LNCAP (cell line): Measurements from ENCODE around the gene CCDC127.

ENCODE experiments used
- CTCF ChIP-seq: fragments of 450-650 bp; IDR thresholded peaks from 2 replicates; pipeline ENCODE4 v1.5.1; 2017; ENCODE audit warnings: mild to moderate bottlenecking

CCDC127 gene

DNA sequence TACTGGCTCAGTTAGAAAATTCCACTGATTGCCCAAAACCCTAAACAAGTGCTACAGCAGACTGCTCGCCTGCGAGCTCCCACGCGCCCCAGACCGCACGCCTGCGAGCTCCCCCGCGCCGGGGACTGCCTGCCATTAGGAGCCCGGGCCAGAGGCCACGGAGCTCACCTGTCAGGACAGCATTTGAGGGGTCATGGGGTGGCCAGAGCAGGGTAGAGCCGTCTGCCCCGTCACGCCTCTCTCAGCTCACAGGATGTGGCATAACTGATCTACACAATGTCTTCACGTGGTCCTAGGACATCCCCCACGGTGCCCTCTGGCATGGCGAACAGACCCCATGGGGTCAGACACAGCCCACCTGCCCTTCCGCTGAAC is 55.8 kb downstream of the CCDC127 start:
- TF ChIP-seq CTCF, result no peak

DNA sequence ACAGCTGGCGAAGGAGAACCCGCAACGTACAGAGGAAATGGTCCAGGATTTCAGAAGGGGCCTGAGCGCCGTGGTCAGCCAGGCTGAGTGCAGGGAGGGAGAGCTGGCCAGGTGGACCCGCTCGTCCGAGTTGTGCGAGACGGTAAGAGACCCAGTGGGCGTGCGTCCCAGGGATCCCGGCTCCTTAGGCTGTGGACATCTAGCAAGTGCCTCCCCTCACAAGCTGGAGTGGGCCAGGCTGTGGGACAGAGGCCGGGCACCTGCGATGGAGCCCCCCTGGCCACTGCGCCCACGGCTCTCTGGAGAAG is 56.2 kb downstream of the CCDC127 start:
- no peak for TF ChIP-seq CTCF

DNA sequence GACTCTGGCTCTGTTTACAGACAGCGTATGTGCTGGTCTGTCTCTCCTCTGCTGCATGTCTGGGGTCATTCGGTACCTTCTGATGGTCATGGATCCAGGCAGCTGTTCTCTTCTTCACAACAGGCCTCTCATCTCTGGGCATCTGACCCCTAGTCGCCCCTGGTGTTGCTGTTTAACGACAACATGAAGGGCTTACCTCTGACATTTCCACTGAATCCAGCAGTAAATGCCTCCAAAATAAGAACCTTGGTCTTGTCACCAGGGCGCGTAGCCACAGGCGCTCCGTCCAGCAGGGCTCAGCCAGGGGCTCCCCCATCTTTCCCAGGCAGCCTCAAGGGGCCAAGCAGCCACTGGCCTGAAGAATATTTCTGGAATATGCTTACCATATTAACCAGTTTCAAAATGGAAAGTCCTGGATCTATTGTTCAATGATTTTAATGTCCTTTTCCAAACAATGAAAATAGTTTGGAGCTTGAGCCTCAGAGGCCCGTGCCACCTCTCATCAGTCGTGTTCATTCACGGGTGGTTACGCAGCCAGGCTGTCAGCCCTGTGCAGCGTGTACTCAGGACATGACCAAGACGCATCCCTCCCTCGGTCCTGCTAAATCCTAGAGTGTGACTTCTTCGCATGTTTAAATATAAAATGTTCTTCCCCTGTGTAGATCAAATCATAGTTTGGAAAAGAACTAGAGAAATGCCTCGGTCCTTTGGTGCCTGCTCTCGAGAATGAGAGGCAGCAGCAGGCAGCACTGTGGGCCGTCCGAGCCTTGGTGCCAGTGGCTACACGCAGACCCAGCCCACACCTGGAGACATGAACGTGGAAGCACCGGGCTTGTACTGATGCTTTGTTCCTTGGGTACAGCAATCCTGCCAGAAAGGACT is 56.8 kb downstream of the CCDC127 start:
- no peak for TF ChIP-seq CTCF

DNA sequence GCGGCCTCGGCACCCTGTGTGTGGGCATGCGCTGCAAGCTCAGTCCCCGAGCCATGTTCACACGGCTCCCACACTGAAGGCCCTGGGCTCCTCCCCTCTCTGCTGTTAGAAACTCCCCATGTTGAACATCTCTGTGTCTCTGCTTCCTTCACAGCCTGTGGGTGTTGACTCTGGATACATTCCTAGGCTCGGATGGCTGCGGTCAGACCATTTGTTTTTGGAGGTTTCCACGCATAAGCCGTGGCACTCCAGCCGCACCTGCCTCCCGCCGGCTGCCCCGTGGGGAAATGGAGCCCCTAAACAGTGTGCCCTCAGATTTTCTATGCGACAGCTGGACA is 57.8 kb downstream of the CCDC127 start:
- no peak for TF ChIP-seq CTCF

- TF ChIP-seq CTCF, result no peak
Measured at GRCh38 chr5:159448-160172, 58.3 kb downstream of the CCDC127 start.

DNA sequence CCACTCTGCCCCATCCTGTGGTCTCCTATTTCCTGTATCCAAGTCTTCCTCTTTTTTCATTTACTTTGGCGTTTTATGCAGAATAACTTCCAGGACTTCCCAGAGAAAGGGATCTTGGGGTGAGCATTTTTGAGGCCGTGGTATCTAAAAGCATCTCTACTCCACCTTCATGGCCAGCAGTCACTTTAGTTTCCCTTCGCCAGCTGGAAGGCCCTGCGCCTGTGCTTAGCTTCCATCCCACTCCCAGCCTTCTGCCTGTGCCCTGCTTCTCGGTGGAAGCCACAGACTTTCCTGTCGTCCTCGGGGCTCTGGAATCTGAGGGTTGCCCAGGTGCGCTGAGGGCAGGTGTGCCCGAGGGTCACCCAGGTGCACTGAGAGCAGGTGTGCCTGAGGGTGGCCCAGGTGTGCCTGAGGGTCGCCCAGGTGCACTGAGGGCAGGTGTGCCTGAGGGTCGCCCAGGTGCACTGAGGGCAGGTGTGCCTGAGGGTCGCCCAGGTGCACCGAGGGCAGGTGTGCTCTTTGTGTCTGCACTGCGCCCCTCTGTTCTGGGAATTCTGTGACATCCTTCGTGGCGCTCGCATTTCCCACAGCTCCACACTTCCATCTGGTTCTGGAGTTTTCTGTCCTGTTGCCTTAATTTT is 59.0 kb downstream of the CCDC127 start:
- no peak for TF ChIP-seq CTCF

DNA sequence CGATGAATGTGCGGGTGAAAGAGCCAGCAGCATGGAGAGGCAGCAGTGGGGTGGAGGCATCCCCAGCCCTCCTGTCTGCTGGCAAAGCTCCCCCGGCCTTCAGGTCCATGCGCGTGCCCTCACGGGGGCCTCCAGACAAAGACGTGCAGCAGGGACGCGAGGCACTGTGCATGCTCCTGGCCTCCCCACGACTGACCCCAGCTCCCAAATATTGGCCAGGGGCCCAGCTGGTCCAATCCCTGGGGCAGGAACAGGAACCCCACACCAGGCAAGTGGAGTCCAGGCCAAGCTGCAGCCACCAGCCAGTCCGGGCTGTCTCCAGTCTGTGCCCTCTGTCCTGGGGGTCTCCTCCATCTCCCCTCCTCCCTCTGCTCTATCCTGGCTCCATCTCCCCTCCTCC is 60.2 kb downstream of the CCDC127 start:
- no peak for TF ChIP-seq CTCF
